Stimulated activated CD4-positive, alpha-beta T cell treated with anti-CD3 and anti-CD28 coated beads, Interleukin-12 subunit alpha, Interleukin-12 subunit beta, amount 100 ng/mL, for 48 hours (primary cell): Measurements from ENCODE around the gene MINDY4.

Experiments
- DNase-seq, 3 donors: peaks; one replicate each; pipeline ENCODE4 v3.0.0-alpha.2; 2020; ENCODE audit warnings: low read depth in 2 of 3, low spot score in 1 of 3

MINDY4 gene

DNA sequence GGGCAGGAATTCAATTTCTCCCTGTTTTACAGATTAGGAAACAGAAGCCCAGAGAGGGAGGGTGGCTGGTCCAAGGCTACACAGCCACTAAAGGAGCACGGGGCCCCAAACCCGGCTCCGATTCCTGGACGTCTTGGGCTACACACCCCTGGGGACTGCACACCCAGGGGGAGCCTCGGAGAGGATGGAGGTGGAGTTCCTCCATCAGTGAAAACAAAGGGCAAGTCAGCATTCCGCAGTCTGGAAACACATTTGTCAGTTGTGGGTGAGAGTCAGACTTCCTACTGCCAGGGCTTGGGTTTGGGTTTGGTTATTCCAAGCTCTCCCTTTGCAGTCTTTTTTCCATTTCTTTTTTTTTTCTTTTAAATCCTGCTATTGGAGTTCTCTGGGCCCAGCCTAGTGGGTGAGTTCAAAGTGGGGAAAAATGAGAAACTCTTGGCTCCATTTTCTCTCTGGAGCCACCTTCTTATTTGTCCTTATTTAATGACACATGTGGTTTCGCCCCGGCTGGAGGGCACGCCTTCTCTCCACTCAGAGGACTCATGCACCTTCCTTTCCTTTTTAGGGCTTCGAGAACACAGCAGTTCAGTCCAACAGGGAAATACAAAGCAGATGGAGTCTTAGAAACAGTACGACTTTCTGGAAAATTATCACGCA is 80.6 kb downstream of the MINDY4 start:
- DNase-seq: no peak

DNA sequence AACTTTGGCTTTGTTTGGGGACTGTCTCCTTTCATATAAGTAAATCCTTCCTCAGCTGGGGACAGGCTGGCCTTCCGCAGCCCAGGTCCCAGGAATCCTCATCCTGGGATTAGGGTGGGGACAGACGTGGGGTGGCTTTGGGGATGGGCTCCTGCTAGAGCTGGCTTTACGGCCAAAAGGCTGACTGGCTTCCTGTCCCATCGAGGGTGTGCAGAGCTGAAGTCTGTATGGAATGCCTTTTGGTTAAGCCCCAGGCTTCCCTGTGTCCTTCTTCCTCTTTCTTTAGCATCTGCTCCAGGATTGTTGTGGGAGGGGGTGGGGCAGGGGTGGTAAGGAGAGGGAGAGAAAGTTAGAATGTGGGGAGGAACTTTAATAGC is 81.1 kb downstream of the MINDY4 start:
- no peak for DNase-seq

DNA sequence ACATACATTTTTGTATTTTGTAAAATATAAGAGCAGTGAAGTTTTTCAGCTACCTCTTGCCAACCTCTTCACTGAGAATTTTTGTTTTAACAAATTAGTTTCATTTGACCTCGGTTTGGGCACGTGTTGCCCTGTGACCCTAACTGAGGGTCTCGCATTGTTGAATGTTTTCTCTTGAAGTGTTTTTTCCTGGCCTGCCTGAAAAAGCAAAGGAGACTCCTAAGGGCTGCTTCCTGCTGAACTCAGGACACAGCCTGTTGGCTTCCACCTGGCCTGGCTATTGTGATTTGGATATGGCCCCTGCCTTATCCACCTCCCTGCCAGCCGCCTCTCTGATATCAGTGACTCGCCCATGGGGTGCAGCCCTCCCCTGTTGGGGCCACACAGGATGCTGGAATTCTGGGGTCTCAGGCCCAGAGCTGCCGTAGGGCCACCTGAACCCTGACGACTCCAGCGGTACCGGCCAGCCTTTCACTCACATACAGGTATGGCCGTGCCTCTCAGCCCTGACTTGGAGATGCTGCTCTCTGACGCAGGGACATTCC is 81.6 kb downstream of the MINDY4 start:
- no peak for DNase-seq

DNA sequence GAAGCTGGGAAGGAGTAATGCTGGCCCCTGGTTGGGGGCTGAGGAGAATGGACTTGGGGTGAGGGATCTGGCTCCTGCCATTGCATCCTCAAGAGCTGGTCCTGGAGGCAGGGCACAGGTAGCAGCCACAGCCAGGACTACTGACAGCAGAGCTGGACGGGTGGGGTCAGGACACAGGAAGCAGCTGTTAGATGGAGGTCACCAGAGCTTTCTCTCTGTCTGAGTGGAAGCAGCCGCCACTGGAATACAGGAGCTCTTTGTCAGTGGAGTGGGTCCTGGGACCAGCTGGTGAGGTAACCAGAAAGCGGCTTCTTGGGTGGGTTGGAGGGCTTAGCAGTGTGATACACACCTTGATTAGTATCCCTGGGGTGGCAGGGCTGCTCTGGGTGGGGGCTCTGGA is 82.4 kb downstream of the MINDY4 start:
- no peak for DNase-seq

DNA sequence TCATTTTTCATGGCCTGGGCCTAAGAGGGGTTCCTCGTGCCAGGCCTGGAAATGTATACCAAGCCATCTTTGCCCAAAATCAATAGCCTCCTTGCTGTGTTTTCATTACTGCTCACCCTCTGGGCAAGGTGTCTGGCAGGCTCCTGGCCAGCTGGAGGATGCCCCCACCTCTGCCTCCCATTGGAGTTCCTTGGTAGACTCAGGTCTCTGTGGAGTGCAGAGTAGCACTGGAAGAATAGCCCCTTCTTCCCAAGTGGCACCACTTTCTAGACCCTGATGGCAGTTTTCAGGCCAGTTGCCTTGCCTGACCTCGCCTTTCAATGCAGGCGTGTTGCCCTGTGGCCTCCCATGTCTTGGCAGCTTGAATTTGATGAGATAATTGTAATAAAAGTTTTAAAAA is 84.7 kb downstream of the MINDY4 start:
- no peak for DNase-seq

DNA sequence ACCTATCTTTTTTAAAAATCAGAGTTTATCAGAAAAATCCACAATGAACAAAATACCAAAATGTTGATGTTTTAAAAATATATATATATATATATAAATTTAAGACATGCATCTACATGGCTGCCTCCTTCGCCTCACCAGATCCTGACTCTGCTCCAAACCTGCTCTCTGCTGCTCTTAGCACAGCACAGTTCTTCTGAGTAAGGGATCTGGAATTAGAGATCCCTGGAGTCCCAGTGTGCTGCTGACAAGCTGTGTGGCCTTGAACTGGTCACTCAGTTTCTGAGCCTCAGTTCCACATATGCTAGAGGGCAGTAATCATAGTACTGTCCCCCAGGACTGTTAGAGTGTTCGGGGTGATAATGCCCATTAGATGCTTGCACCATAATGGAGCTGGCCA is 87.4 kb downstream of the MINDY4 start:
- DNase-seq: no peak

DNA sequence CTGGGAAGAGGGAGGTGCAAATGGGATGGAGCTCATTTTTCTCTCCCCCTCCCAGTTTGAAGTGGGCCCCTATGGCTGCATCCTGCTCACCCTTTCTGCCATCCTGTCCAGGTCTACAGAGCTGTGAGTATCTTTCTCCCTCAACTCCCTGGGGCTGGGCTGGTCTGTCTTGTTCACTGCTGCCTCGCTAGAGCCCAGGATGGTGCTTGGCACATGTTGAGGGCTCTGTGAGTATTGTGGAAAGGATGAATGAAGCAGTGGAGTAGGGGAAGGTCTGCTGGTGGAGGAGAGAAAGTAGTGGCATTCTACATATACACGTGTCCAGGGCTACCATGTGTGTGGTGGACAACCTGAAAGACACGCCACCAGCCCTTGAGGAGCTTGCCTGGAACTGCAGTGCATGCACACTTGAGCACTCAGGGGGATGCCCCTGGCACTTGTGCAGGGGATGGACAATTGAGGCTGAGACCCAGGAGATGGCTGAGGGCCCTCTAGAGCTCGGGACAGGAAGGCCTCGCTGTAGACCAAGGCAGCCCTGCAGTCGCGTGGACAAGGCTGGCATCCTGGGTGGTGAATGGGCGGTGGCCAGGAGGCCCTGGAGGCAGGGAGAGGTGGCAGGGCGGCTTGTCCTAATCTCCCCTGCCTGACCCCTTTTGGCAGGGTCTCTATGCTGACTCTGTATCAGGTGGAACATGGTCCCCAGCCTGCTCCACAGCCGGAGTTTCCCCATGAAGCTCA is 88.2 kb downstream of the MINDY4 start:
- no peak for DNase-seq

DNA sequence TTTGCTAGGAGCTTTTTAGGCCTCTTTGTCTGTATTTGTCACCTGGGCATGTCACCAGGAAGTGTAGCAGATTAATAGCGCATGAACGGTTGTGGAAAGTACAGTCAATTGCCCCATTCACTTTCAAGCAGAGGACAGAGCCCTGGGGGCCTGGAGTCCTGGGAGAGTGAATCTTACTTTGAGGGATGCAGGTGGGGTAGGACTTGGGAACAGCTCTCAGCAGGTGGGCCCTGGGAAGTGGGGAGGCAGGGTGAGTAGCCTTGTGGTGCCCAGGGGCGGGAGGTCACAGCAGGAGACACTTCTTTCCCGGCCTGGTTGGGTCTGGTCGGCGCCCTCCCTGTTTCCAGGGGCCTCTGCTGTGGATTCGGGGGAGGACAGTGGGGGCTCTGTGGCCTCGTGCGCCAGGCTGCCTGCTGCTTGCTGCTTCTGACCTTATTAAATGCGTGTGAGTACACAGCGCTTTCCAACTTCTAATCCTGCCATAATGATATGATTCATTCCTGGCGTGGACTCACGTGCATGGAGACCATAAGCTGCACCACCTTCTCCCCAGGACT is 88.8 kb downstream of the MINDY4 start:
- DNase-seq: no peak

DNA sequence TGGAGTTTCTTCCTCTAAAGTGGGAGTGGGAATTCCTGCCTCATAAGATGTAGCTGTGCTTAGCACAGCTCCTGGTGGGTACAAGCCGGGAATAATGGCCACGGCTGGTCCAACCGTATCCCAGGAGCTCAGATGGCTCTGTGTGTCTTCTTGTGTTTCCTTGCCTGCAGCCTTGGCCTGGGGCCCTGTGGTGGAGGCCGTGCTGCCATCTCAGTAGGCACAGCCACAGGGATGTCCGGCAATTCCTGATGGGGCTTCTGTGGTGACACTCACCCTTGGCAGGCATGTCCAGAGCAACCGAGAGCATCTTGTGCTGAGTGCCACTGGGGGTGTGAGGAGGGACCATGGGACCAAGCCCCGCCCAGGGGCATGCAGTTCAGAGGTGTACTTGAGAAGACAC is 90.4 kb downstream of the MINDY4 start:
- no peak for DNase-seq

DNA sequence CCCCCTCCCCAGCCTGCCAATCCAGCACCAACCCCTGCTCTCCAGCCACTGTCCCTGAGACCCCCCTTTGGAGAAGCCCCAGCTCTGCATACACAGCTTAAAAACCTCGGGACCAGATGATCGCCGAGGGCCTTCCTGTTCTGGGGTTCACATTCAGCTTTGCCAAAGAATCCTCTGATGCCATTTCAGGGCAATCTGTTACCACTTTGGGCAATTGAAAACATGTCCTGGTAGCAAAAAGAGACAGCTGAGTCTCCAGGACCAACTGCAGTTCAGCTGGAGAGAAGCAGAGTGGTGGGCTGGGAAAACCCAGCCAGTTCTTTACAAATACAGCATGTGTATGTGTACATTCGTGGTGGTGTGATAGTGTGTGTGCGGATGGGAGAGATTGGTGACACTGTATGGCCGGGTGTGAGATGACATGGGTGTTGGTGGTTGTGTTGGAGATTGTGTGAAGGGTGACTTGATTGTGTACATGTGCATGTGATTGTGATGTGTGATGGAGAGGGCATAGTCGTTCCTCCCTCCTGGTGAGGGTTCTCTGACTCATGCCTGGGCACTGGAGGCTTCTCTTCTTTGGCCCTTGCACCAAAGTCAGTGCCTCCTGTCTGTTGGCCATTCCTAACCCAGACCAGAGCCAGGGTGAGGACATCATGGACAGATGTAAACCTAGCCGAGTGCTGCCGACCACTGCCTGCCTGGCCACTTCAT is 91.9 kb downstream of the MINDY4 start:
- no peak for DNase-seq

DNA sequence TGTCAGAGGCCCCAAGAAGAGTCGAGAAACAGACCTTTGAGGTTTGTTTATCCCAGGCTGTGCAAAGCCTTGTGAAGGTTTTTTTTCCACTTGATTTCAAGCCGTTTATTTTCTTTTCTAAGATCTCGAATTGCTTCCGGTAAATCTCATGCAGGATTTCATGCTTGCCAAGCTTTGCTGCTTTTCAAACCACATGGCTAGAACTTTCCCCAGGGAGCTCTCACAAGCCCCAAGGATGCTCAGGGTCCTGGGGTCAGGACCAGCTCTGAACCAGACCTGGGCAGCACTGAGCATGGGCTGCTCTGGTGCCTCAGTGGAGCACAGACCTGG is 92.5 kb downstream of the MINDY4 start:
- DNase-seq: no peak

DNA sequence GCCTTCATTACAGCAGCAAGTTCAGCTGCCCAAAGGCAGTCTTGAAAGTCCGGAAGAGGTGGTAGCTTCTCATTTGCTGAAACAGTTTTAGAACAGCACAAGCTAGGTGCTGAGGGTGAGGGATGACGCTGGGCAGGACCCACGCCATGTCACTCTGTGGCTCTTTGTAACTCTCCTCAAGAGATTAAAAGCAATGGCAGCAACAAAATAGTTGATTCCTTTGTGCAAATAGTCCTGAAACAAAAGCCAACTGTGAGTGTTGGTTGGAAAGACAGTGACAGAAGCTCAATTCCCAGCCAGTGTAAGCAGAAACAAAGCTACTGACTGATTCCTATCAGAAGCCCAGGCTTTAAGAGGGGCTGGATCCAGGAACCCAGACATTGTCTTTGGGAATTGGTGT is 92.9 kb downstream of the MINDY4 start:
- DNase-seq: no peak

DNA sequence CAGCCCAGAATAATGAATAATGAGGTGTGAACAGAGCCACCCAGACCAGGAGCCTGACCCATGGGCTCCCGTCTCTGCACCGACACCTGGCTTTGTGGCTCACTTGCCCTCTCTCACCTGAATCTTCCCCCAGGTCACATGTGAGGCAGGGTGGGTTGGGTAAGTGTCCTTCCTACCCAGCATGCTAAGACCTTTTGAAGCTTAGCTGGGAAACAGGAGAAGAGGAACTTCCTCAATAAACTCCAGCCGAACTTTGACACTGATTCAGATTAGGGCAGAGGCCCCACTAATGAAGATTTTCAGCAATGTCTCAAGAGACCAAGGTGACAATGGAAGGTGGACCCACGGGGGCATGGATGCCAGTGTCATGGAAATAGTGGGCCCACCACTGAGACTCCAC is 93.9 kb downstream of the MINDY4 start:
- no peak for DNase-seq

DNA sequence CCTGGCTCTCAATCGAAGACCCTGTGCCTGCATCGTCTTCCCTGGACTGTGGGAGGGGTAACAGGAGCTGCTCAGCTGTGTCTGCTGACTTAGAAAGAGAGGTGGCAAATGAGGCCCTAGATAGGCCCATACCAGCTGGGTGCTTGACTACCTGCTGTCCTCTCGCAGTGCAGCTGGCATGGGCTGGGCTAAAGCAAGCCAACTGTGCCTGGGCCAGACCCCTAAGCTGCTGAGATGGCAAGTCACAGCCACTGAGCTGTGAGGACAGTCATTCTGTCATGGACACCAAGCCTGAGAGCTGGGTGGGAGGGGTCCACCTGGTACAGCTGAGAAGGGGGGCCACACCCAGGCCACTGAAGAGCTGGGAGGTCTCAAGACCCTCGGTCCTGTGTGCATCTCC is 94.6 kb downstream of the MINDY4 start:
- DNase-seq: no peak

DNA sequence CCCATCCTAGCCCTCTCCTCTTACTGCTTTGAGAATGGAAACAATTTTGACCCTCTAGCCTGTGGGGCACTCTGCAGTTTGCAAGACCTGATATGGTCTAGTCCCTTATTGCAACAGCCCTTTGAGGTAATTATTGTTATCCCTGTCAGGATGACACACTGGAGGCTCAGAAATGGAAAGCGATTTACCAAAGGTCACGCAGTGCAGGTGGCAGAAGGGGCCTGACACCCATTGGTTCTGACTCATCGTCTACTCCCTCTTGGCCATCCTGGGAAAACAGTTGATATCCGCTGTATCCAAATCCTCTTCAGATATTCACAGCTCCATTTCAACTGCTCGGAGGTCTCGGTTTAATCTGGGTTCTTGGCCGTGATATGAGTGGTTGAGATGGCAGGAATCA is 95.7 kb downstream of the MINDY4 start:
- no peak for DNase-seq

DNA sequence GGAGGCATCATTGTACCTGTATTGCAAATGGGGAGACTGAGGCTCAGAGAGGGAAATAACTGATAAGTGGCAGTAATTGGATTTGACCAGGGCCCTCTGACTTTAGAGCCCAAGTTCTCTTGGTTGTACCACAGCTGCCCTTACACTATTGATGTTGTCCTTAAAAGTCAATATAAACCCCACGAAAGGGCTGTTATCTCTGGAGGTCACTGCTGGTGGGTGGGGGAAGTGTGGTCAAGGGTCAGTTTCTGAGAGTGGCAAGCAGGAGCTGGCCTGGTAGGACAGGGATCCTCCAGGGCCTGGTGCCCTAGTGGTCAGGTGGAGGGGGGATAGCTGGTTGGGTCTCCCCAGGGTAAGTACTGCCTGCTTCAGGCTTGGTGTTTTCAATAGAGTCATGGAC is 96.3 kb downstream of the MINDY4 start:
- no peak for DNase-seq

DNA sequence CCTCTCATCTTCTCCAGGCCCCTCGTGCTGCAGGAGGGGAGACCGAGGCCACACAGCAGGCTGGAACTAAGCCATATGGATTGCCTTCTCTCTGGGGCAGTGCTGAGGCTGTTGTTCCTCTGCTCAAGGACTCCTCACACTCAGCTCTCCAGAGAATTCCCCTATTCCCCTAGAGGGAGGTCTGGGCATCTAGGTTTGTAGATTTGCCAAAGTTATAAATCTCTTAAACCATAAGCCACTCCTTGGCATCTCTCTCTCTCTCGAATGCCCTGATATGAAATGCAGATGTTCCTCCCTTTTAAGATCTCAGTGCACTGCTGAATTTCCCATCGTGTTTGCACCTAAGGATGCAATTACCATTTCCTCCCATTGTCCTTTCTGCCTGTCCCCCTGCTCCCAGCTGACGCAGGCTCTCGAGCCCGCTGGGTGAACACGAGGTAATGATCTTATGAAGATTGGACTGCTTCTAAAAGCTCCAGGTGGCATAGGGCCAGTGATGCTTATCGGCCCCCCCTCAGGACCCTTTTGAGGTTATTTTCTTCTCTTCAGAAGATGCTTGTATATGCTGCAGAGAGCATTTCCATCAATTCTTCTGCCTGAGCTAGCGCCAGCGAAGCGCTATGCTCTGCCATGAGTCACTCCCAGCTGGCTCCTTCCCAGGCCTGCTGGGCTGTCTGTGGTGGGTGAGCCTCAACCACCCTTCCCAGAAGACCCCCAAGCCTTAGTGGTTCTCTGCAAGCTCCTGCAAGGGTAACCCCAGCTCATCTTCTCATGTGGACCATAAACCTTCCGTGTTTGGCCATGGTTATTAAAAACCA is 98.8 kb downstream of the MINDY4 start:
- DNase-seq: no peak

DNA sequence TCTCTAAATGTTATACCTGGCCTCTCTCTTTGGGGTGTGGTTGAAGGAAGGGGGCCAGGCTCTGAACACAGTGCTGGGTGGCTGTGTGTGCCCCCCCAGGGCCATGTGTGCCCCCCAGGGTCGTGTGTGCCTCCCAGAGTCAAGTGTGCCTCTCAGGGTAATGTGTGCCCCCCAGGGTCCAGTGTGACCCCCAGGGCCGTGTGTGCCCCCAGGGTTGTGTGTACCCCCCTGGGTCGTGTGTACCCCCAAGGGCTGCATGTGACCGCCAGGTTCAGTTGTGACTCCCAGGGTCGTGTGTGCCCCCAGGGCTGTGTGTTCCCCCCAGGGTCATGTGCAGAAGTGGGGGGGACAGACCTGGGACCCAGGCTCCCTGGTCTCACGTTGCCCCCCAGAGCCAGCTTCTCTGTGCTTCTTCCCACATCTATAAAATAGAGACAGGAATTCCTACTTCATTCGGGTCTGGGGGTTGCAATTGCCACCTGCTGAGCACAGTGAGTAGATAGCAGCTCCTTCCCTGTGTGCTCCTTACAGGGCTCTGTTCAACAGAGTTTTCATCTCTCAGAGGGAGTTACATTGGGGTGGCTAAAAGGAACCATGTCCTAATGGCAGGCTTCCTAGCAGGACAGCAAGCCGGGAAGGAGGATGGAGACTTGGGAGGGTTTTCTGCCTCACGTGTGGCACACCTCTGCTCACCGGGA is 99.8 kb downstream of the MINDY4 start:
- DNase-seq: no peak

DNA sequence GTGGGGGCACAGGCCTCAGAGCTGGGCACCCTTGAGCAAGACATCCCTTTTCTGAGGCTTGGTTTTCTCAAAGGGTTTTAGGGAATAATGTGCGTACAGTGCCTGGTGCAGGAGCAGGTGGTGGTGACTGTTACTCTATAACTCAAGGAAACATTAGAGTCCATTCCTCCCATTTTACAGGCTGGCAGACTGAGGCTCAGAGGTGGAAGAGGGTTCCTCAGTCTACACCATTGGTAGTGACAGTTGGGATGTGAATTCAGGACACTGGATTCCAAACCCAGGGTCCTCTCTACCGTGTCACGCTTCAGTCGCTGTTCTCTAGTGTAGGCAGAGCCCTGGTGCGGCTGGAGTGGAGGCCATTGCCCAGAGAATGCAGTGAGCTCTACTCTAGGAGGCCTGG is 100.4 kb downstream of the MINDY4 start:
- no peak for DNase-seq

DNA sequence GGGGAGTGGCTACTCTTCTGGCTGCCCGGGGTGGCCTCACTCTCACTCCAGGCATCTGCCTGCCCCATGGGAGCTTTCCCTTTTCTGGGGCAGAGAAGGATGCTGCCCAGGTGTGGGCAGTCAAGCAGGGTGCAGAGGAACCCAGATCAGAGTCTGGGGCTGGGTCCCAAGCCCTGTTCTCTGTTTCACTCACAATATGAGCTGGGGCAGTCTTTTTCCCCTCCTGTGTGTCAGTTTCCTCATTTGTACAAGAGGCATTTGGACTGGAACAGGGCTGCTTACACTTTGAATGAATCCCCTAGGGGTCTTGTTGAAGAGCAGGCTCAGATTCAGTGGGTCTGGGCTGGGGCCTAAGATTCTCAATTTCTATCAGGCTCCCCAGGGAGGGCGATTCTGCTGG is 102.0 kb downstream of the MINDY4 start:
- no peak for DNase-seq

DNA sequence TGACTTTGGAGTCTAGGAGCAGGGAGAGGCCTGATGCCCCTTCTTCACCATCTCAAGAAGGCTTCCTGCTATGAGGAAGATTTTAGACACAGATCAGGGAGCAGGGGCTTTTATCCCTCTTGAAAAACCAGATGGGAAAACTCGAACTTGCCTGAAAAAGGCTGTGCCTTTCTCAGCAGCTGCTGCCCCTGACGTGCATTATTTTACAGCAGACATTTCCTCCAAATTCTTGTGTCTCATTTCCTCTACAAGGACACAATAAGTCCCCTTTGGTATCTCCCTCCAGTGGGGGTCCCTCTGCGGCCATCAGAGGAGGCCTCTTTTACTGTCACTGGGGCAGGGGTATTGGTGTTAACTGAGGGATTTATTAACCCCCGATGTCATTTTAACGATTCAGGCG is 102.4 kb downstream of the MINDY4 start:
- DNase-seq: no peak
